IMR-90 (cell line): ENCODE results near the gene ABLIM3. TPM values are rescaled to one million over a fixed set of nuclear protein-coding genes. Genes with fewer than 3 reads are reported as not detected.
"Not testable (repeated sequence)": the region's sequence is repeated elsewhere in the genome, so short reads cannot be mapped to it uniquely, and the experiment has no call there.

ENCODE experiments used
- ATAC-seq: fragments of 200-7000 bp; cut with Tn5 transposase; 2 replicates; pipeline ENCODE4 v1.9.1; 2020; ENCODE audit warnings: low read depth, mild to moderate bottlenecking, moderate library complexity
- BruUV-seq: library from RNA; stranded (reverse); fragments of 400-500 nt; replicated peaks from 2 replicates; lab custom pipeline; 2021; lab: Mats Ljungman, UMichigan
- CTCF ChIA-PET: fragments of 300-600 bp; formaldehyde crosslinking; extraction: SDS; loops from one replicate; lab custom pipeline; 2021; ENCODE audit warnings: antibody characterized with exemption; lab: Yijun Ruan, JAX
- POLR2A ChIA-PET: fragments of 300-600 bp; sonication (Branson Sonifier 250); formaldehyde crosslinking; loops from one replicate; lab custom pipeline; 2022; ENCODE audit warnings: antibody characterized with exemption; ENCODE audit not compliant: unreplicated experiment; lab: Charles Lee
- DNase-seq: peaks from one replicate; pipeline ENCODE4 v3.0.0; 2013
- H2AFZ ChIP-seq: replicated peaks from 2 replicates; pipeline ENCODE3; 2013; ENCODE audit warnings: low read length, mild to moderate bottlenecking; ENCODE audit not compliant: poor library complexity
- H2AK5ac ChIP-seq: 2 replicates; pipeline ENCODE4 v1.6.1; 2013; ENCODE audit warnings: low read depth, low read length, inconsistent platforms
- H2AK9ac ChIP-seq: replicated peaks from 2 replicates; pipeline ENCODE3; 2013; ENCODE audit warnings: mild to moderate bottlenecking, low read depth, low read length, moderate library complexity; ENCODE audit not compliant: poor library complexity
- H2BK120ac ChIP-seq: 2 replicates; pipeline ENCODE4 v1.6.1; 2013; ENCODE audit warnings: low read depth, low read length, inconsistent platforms
- H2BK15ac ChIP-seq: 3 replicates; pipeline ENCODE4 v1.6.1; 2013; ENCODE audit warnings: low read depth, low read length, inconsistent platforms
- H2BK20ac ChIP-seq: 2 replicates; pipeline ENCODE4 v1.6.1; 2013; ENCODE audit warnings: low read depth, mild to moderate bottlenecking, inconsistent platforms, low read length, moderate library complexity
- H2BK5ac ChIP-seq: 2 replicates; pipeline ENCODE4 v1.6.1; 2013; ENCODE audit warnings: mild to moderate bottlenecking, low read depth, low read length, inconsistent platforms; ENCODE audit not compliant: poor library complexity, severe bottlenecking
- H3K14ac ChIP-seq: replicated peaks from 2 replicates; pipeline ENCODE4 v1.6.1; 2013; ENCODE audit warnings: low read depth, low read length, inconsistent platforms
- H3K18ac ChIP-seq: 2 replicates; pipeline ENCODE4 v1.6.1; 2013; ENCODE audit warnings: low read depth, low read length, control low read depth
- H3K23ac ChIP-seq: 2 replicates; pipeline ENCODE4 v1.6.1; 2013; ENCODE audit warnings: low read depth, low read length, inconsistent platforms
- H3K27ac ChIP-seq: 2 replicates; pipeline ENCODE4 v1.5.1; 2013; ENCODE audit warnings: mild to moderate bottlenecking, control low read depth, low read length; ENCODE audit not compliant: insufficient read depth
- H3K27me3 ChIP-seq: 2 replicates; pipeline ENCODE4 v1.6.1; 2013; ENCODE audit warnings: low read length; ENCODE audit not compliant: control insufficient read depth, insufficient read depth
- H3K36me3 ChIP-seq: 2 replicates; pipeline ENCODE4 v1.6.1; 2013; ENCODE audit warnings: low read length, mixed read lengths; ENCODE audit not compliant: control insufficient read depth, insufficient read depth
- H3K4ac ChIP-seq: 2 replicates; pipeline ENCODE4 v1.6.1; 2013; ENCODE audit warnings: low read depth, low read length, inconsistent platforms
- H3K4me1 ChIP-seq: 2 replicates; pipeline ENCODE4 v1.6.1; 2013; ENCODE audit warnings: low read length, mixed read lengths; ENCODE audit not compliant: control insufficient read depth, insufficient read depth
- H3K4me2 ChIP-seq: 2 replicates; pipeline ENCODE4 v1.6.1; 2013; ENCODE audit warnings: low read depth, mild to moderate bottlenecking, control low read depth, low read length, moderate library complexity
- H3K4me3 ChIP-seq: 2 replicates; pipeline ENCODE4 v1.5.1; 2013; ENCODE audit warnings: low read depth, mild to moderate bottlenecking, control low read depth, low read length, moderate library complexity; ENCODE audit not compliant: insufficient read depth
- H3K56ac ChIP-seq: 2 replicates; pipeline ENCODE4 v1.6.1; 2013; ENCODE audit warnings: low read length, inconsistent platforms; ENCODE audit not compliant: insufficient read depth; ENCODE audit errors: extremely low read depth
- H3K79me1 ChIP-seq, 2 experiments: 2 replicates each; pipeline ENCODE4 v1.6.1; 2013; ENCODE audit warnings: low read length in 2 of 2, inconsistent platforms in 1 of 2, low read depth in 1 of 2
- H3K9ac ChIP-seq: 2 replicates; pipeline ENCODE4 v1.6.1; 2013; ENCODE audit warnings: low read depth, low read length, control low read depth
- H3K9me1 ChIP-seq: 2 replicates; pipeline ENCODE4 v1.6.1; 2013; ENCODE audit warnings: low read length, inconsistent platforms; ENCODE audit not compliant: insufficient read depth
- H3K9me3 ChIP-seq: 2 replicates; pipeline ENCODE4 v1.6.1; 2013; ENCODE audit warnings: low read length; ENCODE audit not compliant: control insufficient read depth, insufficient read depth
- H4K20me1 ChIP-seq: 2 replicates; pipeline ENCODE4 v1.6.1; 2013; ENCODE audit warnings: low read length, inconsistent platforms; ENCODE audit not compliant: insufficient read depth
- H4K5ac ChIP-seq: 2 replicates; pipeline ENCODE4 v1.6.1; 2013; ENCODE audit warnings: mild to moderate bottlenecking, low read depth, low read length, control low read depth
- H4K8ac ChIP-seq, 2 experiments: 2 replicates each; pipeline ENCODE4 v1.6.1; 2013; ENCODE audit warnings: low read depth in 2 of 2, low read length in 2 of 2, control low read depth in 1 of 2, inconsistent platforms in 1 of 2
- H4K91ac ChIP-seq: 2 replicates; pipeline ENCODE4 v1.6.1; 2013; ENCODE audit warnings: low read depth, low read length, inconsistent platforms; ENCODE audit not compliant: insufficient read depth
- WGBS, 2 experiments: methylation state at CpG; one replicate each; pipeline versions ENCODE4 v1.1.5 to v1.1.7; 2013; ENCODE audit warnings: missing lambda C conversion rate in 2 of 2; ENCODE audit not compliant: insufficient read length in 1 of 2; ENCODE audit errors: extremely low coverage in 2 of 2; 5-methylcytosine and 5-hydroxymethylcytosine counted together
- dilution Hi-C: fragments of 300-500 bp; cut with HindIII; formaldehyde crosslinking; loops from one replicate; pipeline ENCODE4 v1.14.3; 2018; ENCODE audit warnings: low sequenced_read_pairs; ENCODE audit not compliant: unreplicated experiment
- in situ Hi-C: fragments of 300-500 bp; cut with MboI; formaldehyde crosslinking; loops from 3 replicates; pipeline ENCODE4 v1.14.3; 2019; ENCODE audit warnings: low sequenced_read_pairs, inconsistent platforms, mixed read lengths
- intact Hi-C: fragments of 100-400 bp; cut with micrococcal nuclease; formaldehyde crosslinking; loops from 2 replicates; pipeline ENCODE4 v1.10.0; 2022
- polyA plus RNA-seq, 3 experiments: library from polyadenylated mRNA; depleted of rRNA; stranded (reverse); fragments of >200 nt; gene quantifications; 2 replicates each; pipeline ENCODE4 v1.2.3, GENCODE V29; 2012; ENCODE audit warnings: low replicate concordance in 1 of 3
- total RNA-seq: library from RNA; depleted of rRNA; stranded (reverse); fragments of >200 nt; gene quantifications from 2 replicates; pipeline ENCODE4 v1.2.3, GENCODE V29; 2012

Gene ABLIM3
- total and polyA plus RNA-seq, 2 of the 4 experiments (the other 2 are of a cell fraction): 33.3 to 69.9 TPM

DNA sequence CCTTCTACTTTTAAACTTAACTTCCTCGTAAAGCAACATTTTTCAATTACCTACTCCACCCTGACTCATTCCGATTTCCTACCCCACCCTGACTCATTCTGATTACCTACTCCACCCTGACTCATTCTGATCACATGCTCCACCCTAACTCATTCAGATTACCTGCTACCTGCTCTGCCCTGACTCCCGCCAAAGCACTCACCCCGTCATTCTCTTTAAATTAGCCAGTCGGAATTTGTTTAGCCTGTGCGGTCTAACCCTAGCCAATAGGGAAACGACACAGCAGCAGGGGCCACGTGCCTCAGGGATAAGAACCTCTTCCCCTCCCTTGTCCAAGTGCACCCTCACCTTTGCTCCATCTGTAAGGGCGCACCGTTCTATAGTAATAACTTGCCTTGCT, 46.3 kb downstream of the ABLIM3 start:
- H3K56ac ChIP-seq, in situ Hi-C loops, H3K9ac ChIP-seq, intact Hi-C loops, H3K23ac ChIP-seq, H3K4ac ChIP-seq, H2BK120ac ChIP-seq, H2BK15ac ChIP-seq, H2BK5ac ChIP-seq, H3K9me3 ChIP-seq, H3K14ac ChIP-seq, H2AK9ac ChIP-seq, H4K91ac ChIP-seq, ATAC-seq, CTCF ChIA-PET, H2BK20ac ChIP-seq, H3K9me1 ChIP-seq, H3K4me2 ChIP-seq, BruUV-seq, dilution Hi-C loops, H4K8ac ChIP-seq, H2AFZ ChIP-seq, H3K18ac ChIP-seq, H3K27ac ChIP-seq, POLR2A ChIA-PET, H3K4me1 ChIP-seq, DNase-seq, H4K20me1 ChIP-seq, H3K27me3 ChIP-seq, H3K4me3 ChIP-seq, H4K5ac ChIP-seq, H2AK5ac ChIP-seq: not testable (repeated sequence)
- Histone ChIP-seq H3K79me1 (peaks cover 24 to 43% of the 10 kb centered on the region in 2 experiments), H3K36me3 (peaks cover 14% of the 10 kb centered on the region)
- 88% methylated on average over 4 of the region's 10 CpGs; no CpG with 5 or more reads in 1 of the 2 experiments for WGBS, 2 experiments
